Tibial nerve (tissue), 4 donors: ENCODE results near the gene DTX4. TPM values are rescaled to one million over a fixed set of nuclear protein-coding genes. Genes with fewer than 3 reads are reported as not detected.
A peak's percentile ranks its signal among the peaks of the same experiment; 100 is the strongest.

Experiments used
- DNase-seq, 2 donors: peaks; one replicate each; pipeline ENCODE4 v3.0.0-alpha.2; 2019; ENCODE audit warnings: low spot score in 2 of 2
- H3K27ac ChIP-seq, 4 donors: fragments of 200-600 bp; sonication (generic) in 3 of 4; one replicate each; pipeline ENCODE4 v1.5.1; 2017 to 2019; ENCODE audit warnings: mild to moderate bottlenecking in 1 of 4
- H3K27me3 ChIP-seq, 2 donors: fragments of 200-600 bp; sonication (generic) in 1 of 2; one replicate each; pipeline versions ENCODE4 v1.5.1 to v1.6.0; 2017 to 2019
- H3K36me3 ChIP-seq, 3 donors: fragments of 200-600 bp; sonication (generic); one replicate each; pipeline ENCODE4 v1.5.1; 2018 to 2019
- H3K4me1 ChIP-seq, 4 donors: fragments of 200-600 bp; sonication (generic) in 3 of 4; one replicate each; pipeline ENCODE4 v1.5.1; 2017 to 2019
- H3K4me3 ChIP-seq, 4 donors: fragments of 200-600 bp; sonication (generic) in 3 of 4; one replicate each; pipeline ENCODE4 v1.5.1; 2017 to 2019; ENCODE audit warnings: mild to moderate bottlenecking in 1 of 4, moderate library complexity in 1 of 4
- H3K9me3 ChIP-seq, 4 donors: fragments of 200-600 bp; sonication (generic) in 3 of 4; one replicate each; pipeline ENCODE4 v1.5.1; 2017 to 2019
- CTCF ChIP-seq, 5 experiments: fragments of 200-600 bp in 3 of 5; fragments of 450-650 bp in 2 of 5; sonication (generic) in 3 of 5; IDR thresholded peaks; one replicate each; pipeline ENCODE4 v1.5.1; 2016 to 2019; ENCODE audit warnings: antibody characterized with exemption in 5 of 5, mild to moderate bottlenecking in 3 of 5, moderate library complexity in 2 of 5
- EP300 ChIP-seq, 2 donors: sonication (generic); formaldehyde crosslinking; IDR thresholded peaks; one replicate each; pipeline ENCODE4 v1.6.1; 2017; ENCODE audit warnings: antibody characterized with exemption in 2 of 2, mild to moderate bottlenecking in 1 of 2
- POLR2A ChIP-seq, 2 donors: fragments of 450-650 bp; IDR thresholded peaks; one replicate each; pipeline ENCODE4 v1.6.1; 2017; ENCODE audit warnings: antibody characterized with exemption in 2 of 2, mild to moderate bottlenecking in 2 of 2, moderate library complexity in 2 of 2
- WGBS, 2 donors: methylation state at CpG; one replicate each; pipeline ENCODE4 v1.1.5; 2018; 5-methylcytosine and 5-hydroxymethylcytosine counted together
- total RNA-seq, 4 donors: library from RNA; depleted of rRNA; stranded (reverse); fragments of >200 nt; gene quantifications; one replicate each; pipeline ENCODE4 v1.1.0, GENCODE V29; 2016

Gene DTX4
- total RNA-seq, 4 donors from 2014 or later, result 17.7 to 34.5 (median 25.8) TPM

DNA sequence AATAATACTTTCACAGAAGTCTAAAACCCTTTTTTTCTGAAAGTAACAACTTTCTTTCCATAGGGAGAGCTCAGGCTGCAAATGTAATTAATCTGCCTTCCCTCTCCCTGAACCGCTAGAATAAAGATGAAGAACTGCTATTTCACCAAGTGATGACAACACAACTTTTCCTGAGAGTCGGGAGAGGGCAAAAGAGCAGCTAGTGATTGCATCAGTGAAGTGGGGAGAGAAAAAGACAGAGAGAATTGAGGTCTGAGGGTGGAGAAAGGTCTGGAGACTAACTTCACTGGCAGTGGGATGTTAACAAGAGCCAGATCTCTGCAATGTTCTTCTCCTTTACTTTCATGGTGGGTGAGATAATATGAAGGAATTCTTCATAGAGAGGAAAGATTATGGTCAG, 51.7 kb downstream of the DTX4 start:
- DNase-seq, result no peak
- 35 to 40% methylated on average over 2 of the region's 2 CpGs for WGBS, 2 donors
- peak overlapping the region in 2 of 4 donors; percentile 71 to 76 for H3K27ac ChIP-seq
- H3K36me3 ChIP-seq, result no peaks in the 10 kb centered on the region
- TF ChIP-seq POLR2A (IDR thresholded peaks at IDR 0.05), result no peak
- TF ChIP-seq CTCF (IDR thresholded peaks at IDR 0.05), result no peak
- TF ChIP-seq EP300 (IDR thresholded peaks at IDR 0.05), result no peak
- H3K4me1 ChIP-seq, result peaks cover 0 to 60% (median 12%) of the 10 kb centered on the region in 4 donors
- no peaks in the 10 kb centered on the region for H3K27me3 ChIP-seq
- no peaks in the 10 kb centered on the region for H3K9me3 ChIP-seq
- no peak overlapping the region for H3K4me3 ChIP-seq

GRCh38 chr11:59224351-59224928, 52.5 kb downstream of the DTX4 start:
- Histone ChIP-seq H3K27ac (peak overlapping the region in 2 of 4 donors; percentile 71 to 76), H3K27me3 (no peaks in the 10 kb centered on the region), H3K36me3 (no peaks in the 10 kb centered on the region), H3K4me3 (no peak overlapping the region), H3K9me3 (no peaks in the 10 kb centered on the region), H3K4me1 (peaks cover 0 to 60% (median 12%) of the 10 kb centered on the region in 4 donors)
- DNase-seq, result peak in 1 of 2 donors; percentile 65
- TF ChIP-seq EP300 (IDR thresholded peaks at IDR 0.05), result peak in 1 of 2 donors; percentile 84
- no peak for TF ChIP-seq CTCF (IDR thresholded peaks at IDR 0.05)
- no peak for TF ChIP-seq POLR2A (IDR thresholded peaks at IDR 0.05)
- 28 to 32% methylated on average over 4 of the region's 4 CpGs for WGBS, 2 donors

- Histone ChIP-seq H3K9me3 (no peaks in the 10 kb centered on the region), H3K27ac (peak overlapping the region in 2 of 4 donors; percentile 71 to 76), H3K4me1 (peaks cover 0 to 54% (median 10%) of the 10 kb centered on the region in 4 donors), H3K36me3 (no peaks in the 10 kb centered on the region), H3K4me3 (no peak overlapping the region), H3K27me3 (no peaks in the 10 kb centered on the region)
- TF ChIP-seq CTCF (IDR thresholded peaks at IDR 0.05) (no peak), POLR2A (IDR thresholded peaks at IDR 0.05) (no peak), EP300 (IDR thresholded peaks at IDR 0.05) (no peak)
- no peak for DNase-seq
- 82 to 84% methylated on average over 1 of the region's 1 CpG for WGBS, 2 donors
Measured at GRCh38 chr11:59225017-59225416, 53.1 kb downstream of the DTX4 start.

DNA sequence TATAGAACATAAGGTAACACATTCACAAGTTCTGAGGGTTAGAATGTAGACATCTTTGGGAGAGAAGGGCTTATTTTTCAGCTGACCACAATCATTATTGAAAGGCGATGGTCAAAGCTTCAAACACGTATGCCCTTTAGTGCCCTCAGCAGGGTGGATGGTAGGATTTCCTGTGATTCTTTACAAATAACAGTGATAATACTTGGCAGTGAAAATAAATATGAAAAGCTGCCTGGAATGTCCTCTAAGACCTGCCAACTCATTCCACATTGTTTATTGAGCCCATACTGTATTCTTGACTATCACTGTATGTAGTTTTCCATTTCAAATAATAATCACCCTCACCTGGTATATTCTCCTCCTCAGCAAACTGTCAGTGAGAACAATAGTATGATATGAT, 54.5 kb downstream of the DTX4 start:
- Histone ChIP-seq H3K27me3 (no peaks in the 10 kb centered on the region), H3K36me3 (no peaks in the 10 kb centered on the region), H3K27ac (no peak overlapping the region), H3K4me3 (no peak overlapping the region), H3K9me3 (peaks cover 0 to 2% (median 0%) of the 10 kb centered on the region in 4 donors), H3K4me1 (peaks cover 0 to 40% (median 10%) of the 10 kb centered on the region in 4 donors)
- TF ChIP-seq CTCF (IDR thresholded peaks at IDR 0.05), result no peak
- no peak for TF ChIP-seq EP300 (IDR thresholded peaks at IDR 0.05)
- no peak for TF ChIP-seq POLR2A (IDR thresholded peaks at IDR 0.05)
- DNase-seq, result no peak
- 57 to 63% methylated on average over 2 of the region's 2 CpGs for WGBS, 2 donors

- H3K27ac ChIP-seq, result no peak overlapping the region
- H3K27me3 ChIP-seq, result no peaks in the 10 kb centered on the region
- no peak for DNase-seq
- TF ChIP-seq EP300 (IDR thresholded peaks at IDR 0.05), result no peak
- no peak for TF ChIP-seq POLR2A (IDR thresholded peaks at IDR 0.05)
- no peak for TF ChIP-seq CTCF (IDR thresholded peaks at IDR 0.05)
- no peaks in the 10 kb centered on the region for H3K36me3 ChIP-seq
- no peak overlapping the region for H3K4me3 ChIP-seq
- peaks cover 0 to 16% (median 0%) of the 10 kb centered on the region in 4 donors for H3K9me3 ChIP-seq
- no peaks in the 10 kb centered on the region for H3K4me1 ChIP-seq
Measured at GRCh38 chr11:59240322-59240721, 68.4 kb downstream of the DTX4 start.
